H7 (cell line): Measurements from ENCODE around the gene MOGAT1. TPM values are rescaled to one million over a fixed set of nuclear protein-coding genes. Genes with fewer than 3 reads are reported as not detected.
"Not testable (repeated sequence)": the region's sequence is repeated elsewhere in the genome, so short reads cannot be mapped to it uniquely, and the experiment has no call there.

Source experiments
- DNase-seq: peaks from one replicate; pipeline ENCODE4 v3.0.0; 2012
- H3K27me3 ChIP-seq: 2 replicates; pipeline ENCODE4 v1.6.0; 2011; ENCODE audit warnings: mild to moderate bottlenecking, low read length; ENCODE audit not compliant: control insufficient read depth, insufficient read depth
- H3K36me3 ChIP-seq: replicated peaks from 2 replicates; pipeline ENCODE4 v1.5.1; 2011; ENCODE audit warnings: low read length; ENCODE audit not compliant: control insufficient read depth, insufficient read depth
- H3K4me3 ChIP-seq: 2 replicates; pipeline ENCODE4 v1.5.1; 2011; ENCODE audit warnings: low read depth, mild to moderate bottlenecking, control low read depth, low read length, moderate library complexity; ENCODE audit not compliant: insufficient read depth
- total RNA-seq: library from RNA; depleted of rRNA; stranded (reverse); fragments of >200 nt; shearing (Covaris generic); gene quantifications from 2 replicates; pipeline ENCODE4 v1.2.3, GENCODE V29; 2014; rRNA removed

The MOGAT1 gene
- total RNA-seq, 1 experiment from 2014 or later, result not detected

DNA sequence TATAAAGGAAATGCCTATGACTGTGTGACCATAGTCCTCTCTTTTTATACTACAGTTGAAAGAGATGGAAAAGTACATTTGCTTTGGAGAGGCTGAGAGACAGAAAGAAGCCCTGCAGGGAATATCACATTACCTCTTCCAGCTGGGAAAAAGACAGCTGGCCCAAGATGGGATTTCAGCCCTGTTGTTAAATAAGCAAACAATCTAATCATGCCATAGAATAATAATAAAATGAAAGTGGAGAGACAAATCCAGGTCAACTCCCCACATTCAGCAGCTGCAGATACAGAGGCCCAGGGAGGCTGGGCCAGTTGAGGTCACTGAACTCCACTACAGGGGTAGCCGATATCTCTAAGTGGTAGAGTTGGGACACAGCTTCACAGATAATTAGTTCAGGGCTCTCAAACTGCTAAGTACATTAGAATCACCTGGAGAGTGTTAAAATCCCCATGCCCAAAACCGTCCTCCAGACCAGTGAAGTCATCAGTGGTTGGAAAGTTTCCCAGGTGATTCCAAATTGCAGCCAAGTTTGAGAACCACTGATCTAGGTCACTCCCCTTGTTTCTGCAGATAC lies 81.9 kb downstream of the MOGAT1 start:
- no peak overlapping the region for H3K4me3 ChIP-seq
- H3K36me3 ChIP-seq, result no peaks in the 10 kb centered on the region
- no peak for DNase-seq
- no peaks in the 10 kb centered on the region for H3K27me3 ChIP-seq

DNA sequence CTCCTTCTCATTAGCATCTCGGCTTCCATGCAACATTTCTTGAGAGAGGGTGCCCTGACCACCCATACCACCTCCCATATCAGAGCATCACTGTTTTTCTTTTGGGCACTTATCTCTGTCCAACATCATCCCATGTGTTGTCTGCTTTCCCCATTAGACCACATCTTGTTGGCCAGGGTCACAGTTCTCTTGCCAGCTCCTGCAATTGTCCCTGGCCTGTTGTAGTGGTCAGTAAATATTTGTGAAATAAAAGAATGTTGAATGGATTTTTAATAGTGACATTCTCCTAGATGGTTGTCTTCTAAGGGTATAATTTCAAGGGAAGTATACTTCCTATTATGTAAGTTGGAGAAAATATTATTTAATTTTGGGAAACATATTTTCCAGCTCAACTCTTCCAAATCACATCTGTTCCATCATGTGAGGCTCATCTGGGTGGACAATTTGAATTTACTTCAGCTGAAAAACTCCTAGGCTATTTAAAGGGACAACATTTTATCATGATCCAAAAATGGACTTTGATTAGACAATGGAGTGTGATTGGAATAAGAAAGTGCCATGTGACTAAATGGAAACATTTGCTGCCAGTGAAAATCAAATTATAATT lies 83.0 kb downstream of the MOGAT1 start:
- H3K4me3 ChIP-seq, result no peak overlapping the region
- H3K36me3 ChIP-seq, result no peaks in the 10 kb centered on the region
- no peak for DNase-seq
- no peaks in the 10 kb centered on the region for H3K27me3 ChIP-seq

DNA sequence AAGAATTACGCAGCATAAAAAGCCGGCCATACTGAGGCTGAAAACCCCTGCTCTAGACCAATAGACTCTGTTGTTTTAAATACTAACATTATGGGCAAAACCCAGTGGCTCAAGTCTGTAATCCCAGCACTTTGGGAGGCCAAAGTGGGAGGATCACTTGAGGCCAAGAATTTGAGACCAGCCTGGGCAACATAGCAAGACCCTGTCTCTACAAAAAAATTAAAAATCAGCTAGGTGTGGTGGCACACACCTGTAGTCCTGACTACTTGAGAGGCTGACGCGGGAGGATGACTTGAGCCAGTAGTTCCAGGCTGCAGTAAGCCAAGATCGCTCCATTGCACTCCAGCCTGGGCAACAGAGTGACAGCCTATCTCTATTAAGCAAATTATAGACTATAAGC lies 84.1 kb downstream of the MOGAT1 start:
- H3K27me3 ChIP-seq, result not testable (repeated sequence)

DNA sequence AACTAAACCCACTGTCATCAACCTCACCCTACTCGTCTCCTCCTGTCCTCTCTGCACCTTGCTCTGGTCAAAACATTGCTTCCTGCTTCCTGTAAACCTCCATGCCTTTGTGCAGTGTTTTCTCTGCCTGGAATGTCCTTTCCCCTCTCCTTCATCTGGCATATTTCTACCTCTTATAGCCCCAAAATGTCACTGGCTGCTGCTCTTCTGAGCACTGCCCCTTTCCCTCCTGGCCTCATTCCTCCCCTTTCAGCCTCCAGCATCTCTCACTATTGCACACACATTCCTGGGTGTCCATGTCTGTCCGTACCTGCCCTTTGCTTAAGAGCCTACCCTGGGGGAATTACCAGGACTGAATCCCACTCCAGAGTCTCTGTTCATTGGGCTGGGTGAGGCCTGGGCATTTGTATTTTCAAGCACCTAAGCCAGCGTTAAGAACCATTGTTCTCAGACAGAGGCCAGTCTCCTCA lies 84.9 kb downstream of the MOGAT1 start:
- no peaks in the 10 kb centered on the region for H3K36me3 ChIP-seq
- H3K27me3 ChIP-seq, result no peaks in the 10 kb centered on the region
- no peak for DNase-seq
- no peak overlapping the region for H3K4me3 ChIP-seq

More for the DNA sequence above, 84.1 kb downstream of the MOGAT1 start:
- H3K4me3 ChIP-seq, DNase-seq, H3K36me3 ChIP-seq: not testable (repeated sequence)

DNA sequence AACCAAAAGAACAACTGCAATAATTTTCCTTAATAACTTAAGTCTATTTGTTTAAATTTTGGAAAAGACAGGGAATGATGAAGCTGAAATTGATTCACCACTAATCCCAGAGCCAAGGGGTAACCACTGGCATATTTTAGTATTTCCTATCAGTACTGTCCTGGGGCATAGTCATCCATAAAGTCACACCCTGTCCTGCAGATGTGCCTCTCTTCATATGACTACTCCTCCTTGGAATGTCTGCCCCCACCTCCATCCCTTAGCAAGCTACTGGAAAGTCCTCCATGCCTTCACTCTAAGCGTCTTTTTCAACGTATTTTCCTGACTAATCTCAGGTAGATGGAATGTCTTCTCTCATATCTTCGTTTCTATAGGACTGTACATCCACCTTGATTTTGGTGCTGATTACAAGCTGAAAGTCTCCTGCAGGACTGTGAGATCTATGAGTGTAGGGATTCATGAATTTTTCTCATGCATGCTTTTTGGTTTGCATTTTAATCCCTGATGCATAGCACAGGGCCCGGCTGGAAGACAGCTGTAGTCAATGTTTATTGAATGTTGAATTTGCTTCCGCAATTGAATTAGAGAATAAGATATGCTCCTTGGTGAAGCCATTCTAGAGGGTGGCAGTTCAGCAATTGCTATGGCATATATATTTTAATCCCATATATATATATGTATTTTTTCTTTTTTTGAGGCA lies 85.6 kb downstream of the MOGAT1 start:
- Histone ChIP-seq H3K36me3 (no peaks in the 10 kb centered on the region), H3K27me3 (no peaks in the 10 kb centered on the region), H3K4me3 (no peak overlapping the region)
- DNase-seq, result no peak

Other genes with a start within 250 kb of the MOGAT1 start
- not detected in 2 replicates for gene SGPP2, start 247.1 kb upstream of the MOGAT1 start, total RNA-seq
- 38.6 and 41.2 TPM in 2 replicates for gene FARSB, start 15.6 kb upstream of the MOGAT1 start, total RNA-seq
- 83.5 and 108 TPM in 2 replicates for gene ACSL3, start 189.4 kb downstream of the MOGAT1 start, total RNA-seq